Mammary epithelial cell (primary cell): ENCODE data around the gene ARHGEF4.

Experiments
- EZH2 ChIP-seq: IDR thresholded peaks from 2 replicates; pipeline ENCODE4 v1.6.1; 2012; ENCODE audit warnings: low read length, inconsistent platforms, borderline replicate concordance
- TF ChIP-seq, protein P1 (sequence below), 2 donors: IDR thresholded peaks in 1 of 2; conservative IDR thresholded peaks in 1 of 2; 2 replicates each; pipeline ENCODE4 v1.5.1; 2011 to 2012; ENCODE audit warnings: inconsistent platforms in 2 of 2, low read length in 2 of 2, mild to moderate bottlenecking in 2 of 2, control low read depth in 1 of 2, low read depth in 1 of 2; ENCODE audit not compliant: insufficient read depth in 1 of 2; ENCODE audit errors: extremely low read depth in 1 of 2

DNA sequence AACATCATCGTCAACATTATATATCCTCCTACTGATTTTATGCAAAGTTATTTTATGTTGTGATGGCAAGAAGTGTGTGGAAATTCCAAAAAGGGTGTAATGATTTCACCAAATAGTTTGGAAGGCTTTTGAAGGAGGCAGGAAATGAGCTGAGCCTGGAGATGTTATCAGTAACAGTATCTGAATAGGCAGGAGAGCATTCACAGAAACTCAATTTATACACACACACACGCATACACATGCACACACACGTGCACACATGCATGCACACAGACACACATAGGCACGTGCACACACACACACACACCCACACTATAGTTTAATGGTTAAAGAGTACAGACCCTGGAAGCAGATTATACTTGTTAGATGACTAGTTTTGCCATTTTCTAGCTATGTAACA lies 47.3 kb downstream of the ARHGEF4 start:
- TF ChIP-seq, protein P1, sequence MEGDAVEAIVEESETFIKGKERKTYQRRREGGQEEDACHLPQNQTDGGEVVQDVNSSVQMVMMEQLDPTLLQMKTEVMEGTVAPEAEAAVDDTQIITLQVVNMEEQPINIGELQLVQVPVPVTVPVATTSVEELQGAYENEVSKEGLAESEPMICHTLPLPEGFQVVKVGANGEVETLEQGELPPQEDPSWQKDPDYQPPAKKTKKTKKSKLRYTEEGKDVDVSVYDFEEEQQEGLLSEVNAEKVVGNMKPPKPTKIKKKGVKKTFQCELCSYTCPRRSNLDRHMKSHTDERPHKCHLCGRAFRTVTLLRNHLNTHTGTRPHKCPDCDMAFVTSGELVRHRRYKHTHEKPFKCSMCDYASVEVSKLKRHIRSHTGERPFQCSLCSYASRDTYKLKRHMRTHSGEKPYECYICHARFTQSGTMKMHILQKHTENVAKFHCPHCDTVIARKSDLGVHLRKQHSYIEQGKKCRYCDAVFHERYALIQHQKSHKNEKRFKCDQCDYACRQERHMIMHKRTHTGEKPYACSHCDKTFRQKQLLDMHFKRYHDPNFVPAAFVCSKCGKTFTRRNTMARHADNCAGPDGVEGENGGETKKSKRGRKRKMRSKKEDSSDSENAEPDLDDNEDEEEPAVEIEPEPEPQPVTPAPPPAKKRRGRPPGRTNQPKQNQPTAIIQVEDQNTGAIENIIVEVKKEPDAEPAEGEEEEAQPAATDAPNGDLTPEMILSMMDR (conservative IDR thresholded peaks at IDR 0.05 in 1 of 2, IDR thresholded peaks at IDR 0.05 in 1 of 2; ENCODE audit: extremely low read depth in 1 of 2, insufficient read depth in 1 of 2, low read depth in 1 of 2, low read length in 2 of 2): no peak
- TF ChIP-seq EZH2: no peak
